ENCODE data around the gene LRRC8C.

The LRRC8C gene

DNA sequence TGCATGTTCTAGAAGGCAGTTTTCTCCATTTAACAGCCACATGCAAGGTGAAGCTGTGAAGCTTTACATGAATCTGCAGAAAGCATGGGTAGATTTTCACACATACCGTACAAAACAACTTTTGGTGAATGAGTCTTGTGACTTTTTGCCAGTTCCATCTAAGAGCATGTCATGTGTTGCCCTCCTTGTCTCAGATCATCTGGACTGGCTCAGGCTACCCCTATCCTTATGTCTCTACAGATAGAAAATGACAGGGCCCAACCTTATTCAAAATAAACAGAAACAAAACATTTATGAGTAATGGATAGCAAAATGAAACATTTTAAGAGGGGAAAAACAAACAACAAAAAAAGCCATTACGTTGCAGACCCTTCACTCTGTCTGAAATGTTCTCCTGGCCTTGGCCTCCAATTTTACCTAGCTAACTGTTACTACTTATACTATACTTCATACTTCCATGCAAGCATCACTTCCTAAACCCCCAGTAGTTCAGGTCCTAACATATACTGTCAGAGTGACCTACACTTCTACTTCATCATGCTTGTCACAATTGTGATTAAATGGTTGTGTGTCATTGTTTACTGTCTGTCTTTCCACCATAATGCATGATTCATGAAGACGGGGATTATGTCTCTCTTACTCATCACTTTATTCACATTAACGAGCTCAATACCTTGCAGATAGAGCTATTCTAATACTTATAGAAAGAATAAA is 39.0 kb downstream of the LRRC8C start:
- no peak for DNase-seq

DNA sequence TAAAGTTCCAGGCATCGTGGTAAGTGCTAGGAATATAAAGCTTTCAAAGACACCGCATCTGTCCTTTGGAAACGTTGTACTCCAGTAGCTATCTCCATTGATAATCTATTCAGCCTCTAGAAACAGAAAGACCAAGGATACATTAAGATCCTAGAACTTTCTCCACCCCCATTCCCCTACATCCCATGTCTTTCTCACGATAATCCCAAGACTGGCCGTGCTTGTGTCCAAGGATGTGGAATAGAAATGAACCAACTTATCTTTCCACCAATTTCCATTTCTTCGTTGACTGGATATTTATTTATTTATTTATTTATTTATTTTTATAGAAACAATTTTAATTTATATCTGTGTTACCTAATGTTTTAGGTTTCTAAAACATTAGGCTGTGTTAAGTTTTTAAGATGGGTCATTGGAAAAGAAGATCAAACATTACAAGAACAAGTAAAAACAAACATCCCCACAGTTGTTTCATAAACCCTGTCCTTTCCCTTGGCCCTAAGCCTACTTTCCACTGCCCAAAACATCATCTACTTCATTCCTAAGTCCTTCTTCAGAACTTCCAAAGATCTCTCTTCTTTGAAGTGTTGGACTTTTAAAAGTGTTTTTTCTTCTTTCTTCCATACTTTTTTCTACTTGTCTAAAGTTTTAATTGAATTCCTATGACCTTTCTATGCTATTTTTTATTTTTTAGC is 39.7 kb downstream of the LRRC8C start:
- DNase-seq: no peak

DNA sequence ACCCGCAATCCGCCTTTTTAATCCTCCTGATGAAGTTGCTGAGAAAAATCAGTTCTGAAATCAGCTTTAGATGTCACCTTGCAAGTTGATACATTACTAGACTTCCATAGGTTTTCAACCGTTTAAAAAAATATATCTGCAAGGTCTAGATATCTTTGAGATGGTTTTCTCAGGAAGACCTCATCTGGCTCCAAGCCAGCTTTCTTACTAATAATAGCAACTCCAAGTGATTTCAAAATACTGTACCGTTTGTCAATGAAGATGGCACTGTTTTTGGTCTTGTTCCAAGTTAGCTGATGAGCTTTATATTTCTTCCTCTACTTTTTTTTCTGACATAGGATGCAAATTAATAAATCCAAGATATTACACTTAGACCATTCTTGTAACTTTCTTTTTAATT is 40.3 kb downstream of the LRRC8C start:
- DNase-seq: no peak

DNA sequence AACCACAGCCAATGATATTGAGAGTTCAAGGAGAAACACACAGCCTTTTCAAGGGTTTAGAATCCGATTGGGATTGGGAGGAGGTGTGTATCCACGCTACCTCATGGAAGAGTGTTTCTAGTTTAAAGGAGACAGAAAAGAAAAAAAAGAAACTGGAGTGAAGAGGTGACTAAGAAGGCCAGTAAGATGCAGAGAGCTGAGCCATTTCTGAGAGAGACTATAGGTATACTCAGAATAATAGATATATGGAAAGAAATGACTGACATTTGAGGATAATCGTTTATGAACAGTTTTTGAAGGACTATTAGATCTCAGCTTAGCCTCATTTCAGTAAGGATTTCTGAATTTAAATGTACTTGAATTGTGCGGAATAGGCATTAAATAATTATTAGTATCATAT is 42.8 kb downstream of the LRRC8C start:
- no peak for DNase-seq

DNA sequence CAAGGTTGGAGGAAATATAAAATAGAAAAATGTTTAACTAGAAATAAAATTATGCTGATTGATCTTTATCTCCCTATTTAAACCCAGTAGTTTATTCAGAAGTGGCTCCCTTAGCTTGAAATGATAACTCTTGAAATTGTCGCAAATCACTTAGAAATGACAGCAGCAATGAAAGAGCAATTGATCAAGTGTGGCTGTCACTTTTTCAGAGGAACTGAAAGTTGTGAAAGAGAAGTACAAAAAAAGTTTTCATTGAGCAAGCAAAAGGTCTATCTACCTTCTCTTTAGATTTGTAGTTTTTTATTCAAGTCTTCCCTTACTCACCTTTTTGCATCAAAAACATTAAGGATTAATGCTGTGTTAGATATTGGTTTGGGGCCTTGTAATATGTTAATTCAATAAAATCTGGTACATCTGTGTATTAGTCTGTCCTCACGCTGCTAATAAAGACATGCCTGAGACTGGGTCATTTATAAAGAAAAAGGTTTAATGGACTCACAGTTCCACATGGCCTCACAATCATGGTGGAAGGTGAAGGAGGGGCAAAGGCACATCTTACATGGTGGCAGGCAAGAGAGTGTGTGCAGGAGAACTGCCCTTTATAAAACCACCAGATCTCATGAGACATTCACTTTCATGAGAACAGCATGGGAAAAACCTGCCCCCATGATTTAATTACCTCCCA is 48.3 kb downstream of the LRRC8C start:
- DNase-seq: no peak

DNA sequence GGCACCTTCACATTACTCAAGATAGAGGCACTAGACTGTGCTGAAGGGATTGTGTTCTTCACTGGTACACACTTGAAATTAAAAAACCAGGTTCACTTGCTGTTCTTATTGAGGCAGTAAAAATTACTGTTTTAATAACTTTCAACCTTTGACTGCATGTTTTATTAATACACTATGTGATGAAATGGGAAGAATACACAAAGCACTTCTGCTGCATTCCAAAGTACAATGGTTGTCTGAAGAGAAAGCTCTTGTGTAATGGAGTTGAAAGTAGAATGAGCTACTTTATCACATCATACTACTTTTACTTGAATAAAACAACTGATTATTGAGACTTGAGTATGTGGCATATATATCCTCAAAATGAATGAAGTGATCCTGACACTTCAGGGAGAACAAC is 49.7 kb downstream of the LRRC8C start:
- DNase-seq: no peak

DNA sequence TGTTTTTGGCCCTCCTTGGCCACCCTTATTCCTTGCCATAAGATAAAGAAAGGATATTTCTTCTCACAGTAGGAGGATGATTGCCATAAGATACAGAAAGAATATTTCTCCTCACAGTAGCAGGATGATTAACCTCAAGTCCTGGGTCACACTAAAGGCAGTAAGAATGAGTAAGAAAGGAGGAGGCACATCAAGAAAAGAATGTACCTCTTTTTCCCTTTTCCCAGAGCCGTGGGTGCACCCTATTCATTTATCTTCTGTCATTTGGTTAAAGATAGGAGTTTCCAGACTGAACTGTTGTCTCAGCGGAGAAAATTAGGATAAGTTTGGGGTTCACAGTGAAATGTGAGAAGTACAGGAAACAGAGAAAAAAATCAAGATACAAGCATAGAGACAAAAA is 52.5 kb downstream of the LRRC8C start:
- DNase-seq: no peak

DNA sequence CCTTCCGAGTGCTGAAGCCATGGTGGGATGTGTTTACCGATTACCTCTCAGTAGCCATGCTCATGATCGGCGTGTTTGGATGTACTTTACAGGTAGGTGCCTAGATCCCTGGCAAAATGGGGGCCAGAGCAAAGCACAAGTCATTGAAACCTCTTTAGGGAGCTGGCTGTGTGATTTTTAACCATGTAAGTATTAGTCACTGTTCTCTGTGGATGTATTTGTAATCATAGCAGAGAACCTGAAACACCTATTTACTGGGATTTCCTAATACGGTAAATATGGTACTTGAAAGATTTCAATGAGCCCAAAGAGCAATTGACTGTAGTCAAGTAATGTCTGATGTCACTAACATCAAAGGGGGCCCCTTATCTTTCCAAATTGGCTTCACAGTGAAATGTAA is 53.6 kb downstream of the LRRC8C start:
- no peak for DNase-seq

DNA sequence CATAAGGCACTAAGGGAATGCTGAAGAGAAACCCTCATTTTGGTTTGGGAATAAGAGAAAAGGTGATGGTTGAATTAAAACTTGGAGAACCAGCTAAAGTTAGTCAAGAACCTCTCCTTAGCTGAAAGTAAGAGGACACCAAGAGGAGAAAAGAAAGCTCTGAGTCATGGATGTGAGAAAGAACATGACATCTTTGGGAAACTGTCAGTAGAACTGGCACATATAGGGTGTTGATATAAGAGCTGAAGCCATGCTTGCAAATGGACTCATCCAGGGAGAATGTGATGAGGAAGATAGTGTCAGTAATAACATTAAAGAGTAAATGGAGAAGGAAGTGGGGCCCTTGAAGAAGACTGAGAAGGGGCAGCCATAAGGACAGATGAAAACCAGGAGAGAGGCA is 54.3 kb downstream of the LRRC8C start:
- no peak for DNase-seq

DNA sequence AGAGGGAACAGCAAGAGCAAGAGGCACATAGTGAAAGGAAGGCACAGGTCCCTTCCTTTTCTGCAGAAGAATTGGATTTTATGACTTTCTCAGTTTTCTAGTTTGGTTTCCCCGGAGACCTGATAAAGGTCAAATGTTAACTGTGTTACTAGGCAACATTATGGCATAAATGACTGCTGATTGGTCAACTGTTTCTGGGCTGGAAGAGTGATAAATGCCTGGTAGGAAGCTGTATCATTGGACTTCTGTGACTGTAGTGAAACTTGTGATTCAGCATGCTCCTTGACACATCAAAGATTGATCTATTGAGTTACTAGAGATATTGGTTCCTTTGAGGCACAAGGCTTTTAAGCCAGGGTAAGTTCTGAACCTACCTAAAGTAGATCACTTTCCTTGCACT is 55.7 kb downstream of the LRRC8C start:
- DNase-seq: no peak

DNA sequence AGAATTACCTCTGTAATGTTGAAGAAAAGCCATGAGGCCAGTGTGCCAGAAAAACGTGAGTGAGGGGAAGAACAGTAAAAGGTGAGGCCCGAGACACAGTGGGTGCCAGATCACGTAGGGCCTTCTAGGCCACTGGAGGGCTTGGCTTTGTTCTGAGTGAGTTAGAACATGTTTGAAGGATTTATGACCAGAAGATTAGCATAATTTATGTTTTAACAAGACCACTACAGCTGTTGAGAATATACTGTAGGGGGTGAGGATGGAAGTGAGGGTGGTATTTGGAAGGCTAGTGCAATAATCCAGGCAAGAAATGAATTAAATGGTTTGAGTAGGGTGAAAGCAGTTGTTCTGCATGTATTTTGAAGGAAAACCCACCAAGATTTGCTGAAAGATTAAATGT is 56.3 kb downstream of the LRRC8C start:
- DNase-seq: no peak

DNA sequence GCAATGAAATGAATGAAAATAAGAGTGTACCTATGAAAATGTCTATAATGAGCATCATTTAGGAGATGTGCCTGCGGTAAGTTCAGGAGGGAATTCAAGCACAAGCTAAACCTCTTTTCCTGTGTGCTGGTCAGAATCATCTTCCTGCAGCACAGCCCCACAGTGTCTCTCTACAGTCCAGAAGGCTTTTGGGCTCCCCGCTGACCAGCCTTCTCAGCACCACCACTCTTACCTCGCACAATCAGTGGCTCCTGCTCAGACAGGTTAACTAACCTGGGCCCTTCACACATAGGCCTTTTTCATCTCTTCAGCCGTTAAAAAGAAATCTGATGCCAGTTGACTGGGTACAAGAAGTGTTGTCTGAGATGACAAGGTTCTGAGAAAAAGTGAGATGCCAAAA is 57.7 kb downstream of the LRRC8C start:
- DNase-seq: no peak

DNA sequence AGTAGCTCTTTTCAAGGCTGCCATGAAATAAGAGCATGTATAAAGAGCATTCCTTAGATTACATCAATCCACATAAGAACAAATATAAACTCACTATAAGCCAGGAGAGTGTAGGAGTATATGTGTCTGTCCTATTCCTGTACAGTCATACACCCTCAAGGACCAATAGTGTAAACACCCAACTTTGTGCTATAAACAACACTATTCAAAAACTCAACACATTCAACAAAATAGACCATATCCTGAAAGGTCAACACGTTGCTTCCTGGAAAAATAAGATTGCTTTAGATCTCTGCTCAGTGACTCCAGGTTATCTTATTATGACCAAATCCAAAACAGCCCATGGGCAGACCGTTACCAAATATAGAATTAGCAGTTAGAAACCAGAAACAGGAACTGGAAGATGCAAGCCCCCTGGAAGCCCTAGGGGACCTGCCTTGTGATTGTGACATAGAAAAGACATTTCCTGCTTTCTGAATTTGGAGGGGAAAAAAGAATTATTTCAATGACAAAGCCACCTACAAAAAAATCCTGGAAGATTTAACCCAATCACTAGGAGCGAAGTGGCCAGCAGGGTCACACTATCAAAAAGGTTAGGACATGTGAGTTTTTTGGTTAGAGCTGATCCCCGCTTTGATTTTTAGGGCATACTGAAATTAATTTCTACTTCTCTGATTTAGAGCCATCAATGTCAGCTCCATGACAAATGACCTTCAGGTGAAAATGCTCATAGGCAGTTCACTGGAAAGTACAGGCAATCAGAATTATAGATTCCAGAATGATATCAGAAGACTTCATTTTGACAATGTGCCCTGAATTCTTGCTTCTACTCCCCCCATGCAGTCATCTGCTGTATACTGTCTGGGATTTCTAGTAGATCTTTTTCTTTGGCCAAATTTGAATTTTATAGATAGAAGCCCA is 59.9 kb downstream of the LRRC8C start:
- DNase-seq: peak in 1 of 5 donors; percentile 29

DNA sequence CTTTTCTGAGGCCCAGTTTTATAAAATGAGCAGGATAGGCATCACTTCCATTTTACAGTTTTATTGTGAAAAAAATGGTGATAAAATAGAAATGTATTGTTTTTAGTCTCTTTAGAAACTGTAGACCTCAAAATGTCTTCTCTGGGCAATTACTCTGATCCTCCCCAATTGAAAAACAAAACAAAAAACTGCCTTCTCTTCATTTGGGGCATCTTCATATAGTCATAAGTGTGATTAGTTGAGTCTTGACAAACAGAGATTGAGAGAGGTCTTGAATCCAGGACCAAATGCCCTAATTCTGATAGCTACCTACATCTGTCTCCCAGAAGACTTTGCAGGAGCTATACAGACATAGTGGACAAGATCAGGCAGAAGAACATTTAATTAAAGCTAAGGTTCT is 62.9 kb downstream of the LRRC8C start:
- no peak for DNase-seq

DNA sequence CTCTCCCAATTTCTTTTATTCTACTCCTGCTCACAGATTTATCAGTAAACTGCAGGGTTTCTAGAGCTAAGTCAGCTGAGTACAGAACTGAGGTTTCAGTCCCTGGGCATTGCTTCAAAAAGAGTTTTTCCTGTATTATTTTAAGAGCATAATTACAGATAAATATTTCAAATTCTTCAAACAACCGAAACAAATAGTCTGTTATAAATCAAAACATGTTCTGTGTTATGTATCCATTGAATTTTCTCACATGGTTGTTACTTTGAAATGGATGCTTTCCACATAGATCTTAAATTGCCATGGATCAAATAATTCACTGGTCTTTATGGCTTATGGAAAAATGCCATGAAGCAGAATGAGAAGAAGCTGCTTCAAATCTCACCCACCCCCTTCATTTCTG is 64.5 kb downstream of the LRRC8C start:
- no peak for DNase-seq

DNA sequence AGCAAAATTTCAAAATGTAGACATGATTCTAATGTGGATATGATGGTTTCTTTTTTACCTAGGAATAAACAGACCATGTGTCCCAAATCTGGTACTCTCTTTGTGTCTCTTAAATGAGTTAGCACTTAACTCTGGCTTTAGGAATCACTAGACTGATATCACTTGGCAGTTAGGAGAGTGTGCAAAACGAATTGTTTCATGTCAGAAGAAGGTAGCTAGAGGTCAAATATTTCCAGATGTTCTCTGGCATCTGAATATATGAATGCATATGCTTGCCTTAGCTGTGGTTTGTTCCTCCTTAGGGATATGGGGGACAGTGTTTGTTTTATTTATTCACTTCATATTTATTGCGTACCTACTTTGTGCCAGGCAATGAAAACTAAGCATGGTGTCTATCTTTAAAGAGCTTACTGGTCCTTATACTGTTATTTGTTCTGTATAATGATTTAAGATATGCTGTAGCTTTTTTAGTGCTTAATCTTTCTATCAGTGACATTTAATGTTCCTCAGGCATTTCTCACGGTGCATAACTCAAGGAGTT is 65.2 kb downstream of the LRRC8C start:
- DNase-seq: no peak

DNA sequence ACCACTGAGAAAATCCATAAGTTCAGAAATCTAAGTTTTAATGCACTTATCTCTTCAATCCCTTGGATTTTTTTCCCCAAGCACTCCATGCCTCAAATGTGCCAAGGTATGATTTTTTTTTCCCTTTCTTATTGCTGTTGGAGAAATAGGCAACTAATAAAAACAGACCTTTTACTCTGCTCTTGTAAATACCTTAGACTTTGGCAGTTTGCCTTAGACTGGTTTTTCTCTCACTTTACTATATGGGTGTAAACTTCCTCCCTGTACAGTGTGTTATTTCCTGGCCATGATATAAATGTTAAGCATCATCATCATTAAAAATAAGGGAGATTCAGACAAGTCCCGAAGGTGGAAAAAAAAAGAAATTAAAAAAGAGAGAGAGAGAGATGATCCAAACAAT is 65.7 kb downstream of the LRRC8C start:
- peak in 1 of 5 donors; percentile 43 for DNase-seq

DNA sequence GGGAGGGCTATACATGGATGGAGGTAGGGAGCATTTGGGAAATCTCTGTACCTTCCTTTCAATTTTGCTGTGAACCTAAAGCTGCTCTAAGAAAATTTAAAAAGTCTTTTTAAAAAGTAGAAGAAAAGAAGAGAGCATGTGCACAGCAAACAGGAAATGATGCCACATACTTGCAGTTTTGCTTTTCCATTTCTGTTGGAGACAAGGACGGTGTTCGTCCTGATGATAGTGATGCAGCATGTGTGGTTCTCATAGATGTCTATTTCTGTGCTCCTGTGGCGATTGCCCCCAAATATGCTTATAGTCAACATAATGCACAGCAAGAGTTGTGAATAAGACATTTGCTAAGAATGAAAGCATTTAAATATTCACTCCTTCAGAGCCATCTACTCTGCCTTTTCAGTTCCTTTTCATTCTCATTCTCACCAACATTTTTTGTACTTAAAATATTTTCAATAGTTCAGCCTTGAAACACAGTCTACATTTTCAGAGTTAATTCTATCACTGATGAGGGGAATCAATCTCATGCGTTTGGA is 66.6 kb downstream of the LRRC8C start:
- peak in 1 of 5 donors; percentile 67 for DNase-seq

DNA sequence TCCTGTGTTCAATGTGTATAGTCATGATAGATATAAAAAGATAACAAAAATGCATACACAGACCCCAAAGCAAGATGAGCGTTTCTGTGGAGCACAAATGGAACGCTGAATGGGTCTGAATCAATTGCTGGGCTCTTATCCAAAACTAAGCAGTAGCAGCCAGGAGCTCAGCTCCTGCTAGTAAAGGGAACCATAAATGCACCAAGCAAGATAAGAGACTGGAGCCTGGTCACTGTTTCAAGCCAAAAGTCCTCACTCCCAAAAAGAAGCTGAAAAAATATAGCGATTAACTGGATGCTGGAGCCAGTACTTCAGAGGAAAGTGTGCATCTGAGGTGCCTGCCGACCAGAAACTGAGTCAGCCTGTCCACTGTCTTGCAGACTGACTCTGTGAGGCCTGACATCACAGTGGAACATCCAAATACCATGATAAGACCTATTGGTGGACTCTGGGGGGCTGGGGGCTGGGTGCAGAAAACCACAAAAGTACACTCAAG is 68.9 kb downstream of the LRRC8C start:
- no peak for DNase-seq

DNA sequence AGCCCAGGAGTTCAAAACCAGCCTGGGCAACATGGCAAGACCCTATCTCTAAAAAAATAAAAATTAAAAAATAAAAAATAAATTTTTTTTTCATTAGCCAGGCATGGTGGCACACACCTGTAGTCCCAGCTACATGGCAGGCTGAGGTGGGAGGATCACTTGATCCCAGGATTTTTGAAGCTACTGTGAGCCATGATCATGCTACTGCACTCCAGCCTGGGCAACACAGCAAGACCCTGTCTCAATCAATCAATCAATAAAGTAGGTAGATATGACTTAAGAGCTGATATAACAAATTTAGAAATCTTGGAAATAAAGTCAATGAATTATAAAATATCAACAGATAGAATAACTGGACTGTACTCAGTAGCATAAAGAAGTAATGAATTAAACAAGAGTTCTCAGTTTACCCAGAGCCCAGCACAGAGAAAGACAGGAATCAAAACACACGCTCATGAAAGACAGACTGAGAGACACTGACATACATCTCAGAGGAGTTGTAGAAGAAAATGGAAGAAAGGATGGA is 69.7 kb downstream of the LRRC8C start:
- no peak for DNase-seq

DNA sequence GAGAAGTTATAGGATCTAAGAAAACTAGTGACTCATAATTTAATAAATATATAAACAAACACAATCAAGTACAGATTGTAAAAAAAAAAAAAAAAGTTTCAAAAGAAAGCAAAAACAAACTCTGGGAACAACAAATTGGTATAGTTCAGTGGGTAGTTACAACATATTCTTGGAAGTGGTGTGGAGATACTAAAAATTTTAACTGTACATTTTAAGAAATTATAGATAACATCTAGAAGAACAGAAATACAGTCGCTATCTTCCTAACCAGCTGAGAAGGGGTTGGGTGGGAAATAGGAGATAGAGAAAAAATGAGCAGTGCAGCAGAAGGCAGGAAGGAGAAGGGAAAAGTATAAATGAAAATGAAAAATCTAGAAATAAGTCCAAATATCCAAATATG is 70.5 kb downstream of the LRRC8C start:
- no peak for DNase-seq

DNA sequence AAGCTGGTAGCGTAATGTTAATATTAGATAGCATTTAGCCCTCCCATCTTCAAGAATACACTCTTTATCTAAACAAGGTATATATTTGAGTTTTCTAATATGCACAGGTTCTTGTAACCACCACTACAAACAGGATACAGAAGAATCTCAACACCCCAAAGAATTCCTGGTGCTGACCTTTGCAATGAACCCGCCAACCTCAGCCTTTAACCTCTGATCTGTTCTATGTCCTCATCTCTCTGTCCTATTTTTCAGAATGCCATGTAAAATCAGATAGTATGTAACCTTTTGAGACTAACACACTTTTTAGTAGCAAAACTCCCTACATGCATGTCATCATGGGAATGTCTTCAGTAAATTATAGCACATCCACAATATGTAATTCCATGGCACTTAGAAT is 71.1 kb downstream of the LRRC8C start:
- no peak for DNase-seq

Measured in T-helper 1 cell (primary cell).